ENCODE measurements around the gene MCFD2. TPM values are rescaled to one million over a fixed set of nuclear protein-coding genes. Genes with fewer than 3 reads are reported as not detected.

The MCFD2 gene
- total RNA-seq, 4 donors from 2014 or later = 63.9 to 94.4 (median 69.6) TPM

DNA sequence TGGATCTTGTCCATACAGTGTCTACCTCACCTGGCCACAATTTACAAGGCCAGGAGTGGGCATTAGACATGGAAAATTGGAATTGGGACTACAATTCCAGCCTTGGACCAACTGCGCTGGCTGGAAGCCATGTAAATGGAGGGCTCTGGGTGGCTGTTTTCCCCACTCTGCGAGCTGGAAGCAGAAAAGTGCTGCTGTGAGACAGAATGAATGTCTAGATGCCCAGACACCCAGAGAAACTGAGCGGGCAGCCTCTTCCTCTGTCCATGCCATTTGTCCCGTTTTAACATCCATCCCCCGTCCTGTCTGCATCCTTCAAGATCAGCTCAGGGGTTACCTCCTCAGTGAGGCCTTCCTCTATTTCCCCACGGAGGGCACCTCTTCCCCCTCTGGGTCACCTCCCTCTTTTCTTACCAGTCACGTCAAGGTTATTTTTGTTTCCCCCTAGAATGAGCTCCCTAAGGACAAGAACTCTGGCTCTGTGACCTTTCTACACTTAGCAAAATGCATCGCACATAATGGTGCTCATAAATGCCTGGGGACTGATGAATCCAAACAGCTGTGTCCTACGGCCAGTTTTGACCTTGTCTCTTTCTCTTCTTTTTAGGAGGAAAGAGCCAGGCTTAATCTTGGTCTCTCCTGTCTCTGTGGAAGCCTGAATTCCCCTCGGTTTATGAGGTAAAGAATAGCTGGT, 41.2 kb downstream of the MCFD2 start:
- TF ChIP-seq, protein P1, sequence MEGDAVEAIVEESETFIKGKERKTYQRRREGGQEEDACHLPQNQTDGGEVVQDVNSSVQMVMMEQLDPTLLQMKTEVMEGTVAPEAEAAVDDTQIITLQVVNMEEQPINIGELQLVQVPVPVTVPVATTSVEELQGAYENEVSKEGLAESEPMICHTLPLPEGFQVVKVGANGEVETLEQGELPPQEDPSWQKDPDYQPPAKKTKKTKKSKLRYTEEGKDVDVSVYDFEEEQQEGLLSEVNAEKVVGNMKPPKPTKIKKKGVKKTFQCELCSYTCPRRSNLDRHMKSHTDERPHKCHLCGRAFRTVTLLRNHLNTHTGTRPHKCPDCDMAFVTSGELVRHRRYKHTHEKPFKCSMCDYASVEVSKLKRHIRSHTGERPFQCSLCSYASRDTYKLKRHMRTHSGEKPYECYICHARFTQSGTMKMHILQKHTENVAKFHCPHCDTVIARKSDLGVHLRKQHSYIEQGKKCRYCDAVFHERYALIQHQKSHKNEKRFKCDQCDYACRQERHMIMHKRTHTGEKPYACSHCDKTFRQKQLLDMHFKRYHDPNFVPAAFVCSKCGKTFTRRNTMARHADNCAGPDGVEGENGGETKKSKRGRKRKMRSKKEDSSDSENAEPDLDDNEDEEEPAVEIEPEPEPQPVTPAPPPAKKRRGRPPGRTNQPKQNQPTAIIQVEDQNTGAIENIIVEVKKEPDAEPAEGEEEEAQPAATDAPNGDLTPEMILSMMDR (IDR thresholded peaks at IDR 0.05; ENCODE audit: low read depth) = no peak

GRCh38 chr2:46873604-46874068, 42.0 kb downstream of the MCFD2 start:
- TF ChIP-seq, protein P1 (IDR thresholded peaks at IDR 0.05; ENCODE audit: low read depth) = no peak

DNA sequence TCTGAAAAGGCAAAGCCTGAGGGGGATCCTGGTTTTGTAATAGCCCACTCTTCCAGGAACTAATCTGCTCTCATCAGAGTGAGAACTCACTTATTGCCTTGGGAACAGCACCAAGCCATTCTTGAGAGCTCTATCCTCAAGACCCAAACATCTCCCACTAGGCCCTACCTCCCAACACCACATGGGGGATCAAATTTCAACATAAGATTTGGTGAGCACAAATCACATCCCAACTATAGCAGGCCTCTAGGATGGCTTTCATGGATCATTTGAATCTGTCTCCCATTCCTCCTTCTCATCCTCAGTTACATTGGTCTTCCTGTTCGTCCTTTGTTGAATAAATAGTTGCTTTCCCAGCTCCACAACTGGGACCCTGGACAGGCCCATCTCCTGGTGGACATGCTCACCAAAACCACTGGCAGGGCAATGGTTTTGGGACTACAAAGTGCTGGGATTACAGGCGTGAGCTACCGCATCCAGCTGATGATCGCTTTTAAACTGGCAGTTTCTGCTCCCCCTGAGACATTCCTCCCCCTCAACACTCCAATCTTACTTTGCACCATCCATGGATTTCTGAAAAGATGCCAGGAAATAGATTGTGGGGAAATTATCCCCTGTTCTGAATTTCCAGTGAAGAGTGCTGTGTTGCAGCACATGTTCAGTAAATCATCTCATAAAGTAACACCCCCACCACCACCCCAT, 42.6 kb downstream of the MCFD2 start:
- TF ChIP-seq, protein P1 (IDR thresholded peaks at IDR 0.05; ENCODE audit: low read depth) = no peak

GRCh38 chr2:46871976-46872381, 43.6 kb downstream of the MCFD2 start:
- TF ChIP-seq, protein P1 (IDR thresholded peaks at IDR 0.05; ENCODE audit: low read depth) = no peak

DNA sequence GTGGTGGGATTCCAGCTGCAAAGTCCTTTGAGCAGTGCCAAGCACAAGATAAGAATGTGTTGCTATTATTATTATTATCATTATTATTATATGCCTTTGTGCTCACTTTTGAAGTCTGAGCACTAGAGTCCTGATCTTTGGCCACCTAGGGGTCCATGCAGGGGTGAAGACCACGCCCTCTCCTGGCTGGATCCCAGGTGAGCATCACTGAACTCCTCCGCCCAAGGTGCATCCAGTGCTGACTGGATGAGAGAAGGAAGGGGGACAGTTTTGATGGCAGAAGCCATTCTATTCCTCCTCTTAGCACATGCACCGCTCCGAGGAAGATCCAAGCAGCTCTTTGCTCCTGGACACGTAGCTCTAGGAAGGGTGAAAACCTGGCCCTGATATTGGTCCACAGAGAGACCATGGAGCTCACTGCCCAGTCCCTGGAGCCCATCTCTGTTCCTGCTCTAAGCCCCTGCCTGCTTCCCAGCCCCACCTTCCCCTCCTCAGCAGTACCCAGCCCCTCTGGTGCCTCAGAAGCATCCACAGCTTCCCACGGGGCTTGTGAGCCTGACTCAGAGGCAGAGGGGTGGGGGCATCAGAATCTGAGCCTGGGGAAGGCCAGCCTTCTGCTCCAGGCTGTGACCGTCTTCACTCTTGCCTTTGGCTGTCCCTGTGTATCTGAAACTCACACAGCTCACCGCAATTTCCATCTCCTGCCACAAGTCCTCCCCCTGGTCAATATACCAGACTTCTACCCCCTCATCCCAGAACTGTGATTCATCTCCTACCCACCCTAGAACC, 45.4 kb downstream of the MCFD2 start:
- TF ChIP-seq, protein P1 (IDR thresholded peaks at IDR 0.05; ENCODE audit: low read depth) = no peak

- TF ChIP-seq, protein P1 (IDR thresholded peaks at IDR 0.05; ENCODE audit: low read depth) = no peak
These were observed 46.0 kb downstream of the MCFD2 start for GRCh38 chr2:46869621-46870020.

DNA sequence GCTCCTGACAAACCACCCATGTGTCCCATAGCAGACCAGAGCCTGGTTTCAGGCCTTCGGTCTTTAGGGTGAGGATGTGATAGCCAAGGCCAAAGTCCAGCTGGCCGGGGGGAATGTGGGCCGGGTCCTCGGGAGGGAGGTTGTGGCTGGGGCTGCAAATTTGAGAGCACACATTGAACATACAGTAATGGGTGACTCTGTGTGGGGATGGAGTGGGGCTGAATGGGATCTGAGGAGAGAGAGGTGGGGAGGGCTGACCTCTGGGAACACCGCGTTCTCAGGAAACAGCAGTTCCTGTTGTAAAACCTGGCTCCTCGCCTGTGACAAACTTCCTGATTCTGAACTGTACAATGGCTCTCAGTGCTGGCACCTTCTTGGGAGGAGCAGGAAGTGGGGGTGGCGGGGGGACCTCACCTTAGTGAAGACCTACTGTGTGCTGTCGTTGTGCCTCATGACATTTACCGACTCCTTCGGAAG, 48.8 kb downstream of the MCFD2 start:
- TF ChIP-seq, protein P1 (IDR thresholded peaks at IDR 0.05; ENCODE audit: low read depth) = no peak

Data from subcutaneous adipose tissue (tissue), 4 donors.